ENCODE measurements around the gene RARB. TPM values are rescaled to one million over a fixed set of nuclear protein-coding genes. Genes with fewer than 3 reads are reported as not detected.

RARB gene
- total and polyA plus RNA-seq, 9 donors = 3.5 to 13.4 (median 7.9) TPM

GRCh38 chr3:25430935-25431770 lies 3.1 kb downstream of the RARB start:
- TF ChIP-seq EP300 (IDR thresholded peaks at IDR 0.05) = no peak
- no peak for TF ChIP-seq CTCF (IDR thresholded peaks at IDR 0.05)
- no peak for TF ChIP-seq POLR2A (IDR thresholded peaks at IDR 0.05)
- Histone ChIP-seq H3K4me1 (ENCODE audit: insufficient read depth) (peaks cover 10% of the 10 kb centered on the region), H3K27me3 (no peaks in the 10 kb centered on the region), H3K4me3 (peak overlapping the region; percentile 59), H3K36me3 (no peaks in the 10 kb centered on the region), H3K27ac (peak overlapping the region in 1 of 2 donors; percentile 46), H3K9me3 (no peaks in the 10 kb centered on the region)
- WGBS, 3 donors = 21 to 28% (median 26%) methylated on average over 6 of the region's 6 CpGs
- no peak for DNase-seq
- intact Hi-C loops (cut with DNase I) = no loop called here

- WGBS, 3 donors = 81 to 87% (median 84%) methylated on average over 4 of the region's 4 CpGs
- no peaks in the 10 kb centered on the region for H3K27me3 ChIP-seq
- H3K36me3 ChIP-seq = no peaks in the 10 kb centered on the region
- peak overlapping the region in 1 of 2 donors; percentile 46 for H3K27ac ChIP-seq
- no peak for TF ChIP-seq EP300 (IDR thresholded peaks at IDR 0.05)
- no peak for TF ChIP-seq CTCF (IDR thresholded peaks at IDR 0.05)
- TF ChIP-seq POLR2A (IDR thresholded peaks at IDR 0.05) = no peak
- intact Hi-C loops (cut with DNase I) = no loop called here
- no peak for DNase-seq
- H3K4me3 ChIP-seq = no peak overlapping the region
- H3K4me1 ChIP-seq (ENCODE audit: insufficient read depth) = peaks cover 6% of the 10 kb centered on the region
- H3K9me3 ChIP-seq = no peaks in the 10 kb centered on the region
These were observed 4.2 kb downstream of the RARB start for GRCh38 chr3:25432176-25432720.

DNA sequence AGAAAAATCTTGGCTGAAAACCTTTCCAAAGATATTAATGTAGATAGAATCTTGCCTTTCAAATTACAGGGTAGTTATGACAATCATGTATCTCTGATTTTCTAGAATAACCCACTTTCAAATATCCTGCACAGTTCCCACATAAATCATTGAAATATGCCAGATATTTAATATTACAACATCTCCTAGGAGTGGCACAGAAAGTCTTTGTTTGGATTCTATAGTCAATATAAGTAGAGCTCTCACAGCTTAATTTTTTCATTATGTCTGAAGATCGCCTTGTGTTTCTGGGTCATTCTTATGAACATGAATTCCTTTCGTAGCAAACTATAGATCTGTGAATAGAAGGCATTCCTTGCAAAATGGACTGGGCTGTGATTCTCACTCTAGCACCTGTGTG lies 5.0 kb downstream of the RARB start:
- intact Hi-C loops (cut with DNase I) = no loop called here
- H3K27ac ChIP-seq = no peak overlapping the region
- no peak overlapping the region for H3K4me3 ChIP-seq

DNA sequence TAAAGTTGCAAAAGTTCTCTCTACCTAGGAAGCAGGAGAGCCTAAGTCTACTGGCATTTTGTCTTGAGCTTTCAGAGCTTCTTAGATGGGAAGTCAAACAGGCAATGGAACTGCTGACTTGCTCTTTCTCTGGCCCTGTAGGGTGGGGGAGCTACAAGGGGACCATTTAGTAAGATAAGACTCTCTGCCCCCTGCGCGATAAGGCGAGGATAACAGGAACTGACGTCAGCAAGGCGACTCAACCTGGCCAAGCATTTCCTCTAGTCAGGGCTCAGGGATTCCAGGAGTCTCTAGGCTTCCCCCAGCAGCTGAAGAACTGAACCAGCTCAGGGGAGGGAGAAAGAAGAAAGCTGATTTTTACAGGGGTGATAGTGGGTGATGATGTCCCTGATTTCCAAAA lies 5.8 kb downstream of the RARB start:
- WGBS, 3 donors = 27 to 48% (median 35%) methylated on average over 5 of the region's 5 CpGs
- no peak overlapping the region for H3K4me3 ChIP-seq
- intact Hi-C loops (cut with DNase I) = no loop called here
- DNase-seq = peak in 2 of 5 donors; percentile 28 to 42
- TF ChIP-seq POLR2A (IDR thresholded peaks at IDR 0.05) (no peak), CTCF (IDR thresholded peaks at IDR 0.05) (no peak), EP300 (IDR thresholded peaks at IDR 0.05) (no peak)
- H3K27ac ChIP-seq = no peak overlapping the region
- no peaks in the 10 kb centered on the region for H3K9me3 ChIP-seq
- H3K27me3 ChIP-seq = no peaks in the 10 kb centered on the region
- H3K36me3 ChIP-seq = no peaks in the 10 kb centered on the region
- H3K4me1 ChIP-seq (ENCODE audit: insufficient read depth) = peaks cover 2% of the 10 kb centered on the region

More for the DNA sequence above, 5.0 kb downstream of the RARB start:
- DNase-seq = no peak
- Histone ChIP-seq H3K36me3 (no peaks in the 10 kb centered on the region), H3K4me1 (ENCODE audit: insufficient read depth) (peaks cover 4% of the 10 kb centered on the region), H3K9me3 (no peaks in the 10 kb centered on the region), H3K27me3 (no peaks in the 10 kb centered on the region)
- WGBS, 3 donors = 88 to 89% (median 88%) methylated on average over 2 of the region's 2 CpGs
- TF ChIP-seq EP300 (IDR thresholded peaks at IDR 0.05) (no peak), POLR2A (IDR thresholded peaks at IDR 0.05) (no peak), CTCF (IDR thresholded peaks at IDR 0.05) (no peak)
